SK-N-SH (cell line): ENCODE measurements around the gene IKBKE. TPM values are rescaled to one million over a fixed set of nuclear protein-coding genes. Genes with fewer than 3 reads are reported as not detected.

Experiments used
- CTCF ChIA-PET: fragments of 300-600, 350-600 bp; formaldehyde crosslinking; extraction: SDS; loops from one replicate; lab custom pipeline; 2021; lab: Yijun Ruan, JAX
- POLR2A ChIA-PET: fragments of 350-600 bp; sonication (Branson Sonifier 250); formaldehyde crosslinking; extraction: SDS; loops from one replicate; lab custom pipeline; 2020; ENCODE audit warnings: antibody characterized with exemption, inconsistent platforms; lab: Yijun Ruan, JAX
- DNase-seq: peaks from one replicate; pipeline ENCODE4 v3.0.0; 2012
- H2AFZ ChIP-seq: fragments of 200-600 bp; sonication (generic); 2 replicates; pipeline ENCODE4 v1.8.1; 2016; ENCODE audit warnings: antibody characterized with exemption, mild to moderate bottlenecking, low read depth
- H3F3A ChIP-seq: fragments of 200-600 bp; sonication (generic); replicated peaks from 2 replicates; pipeline ENCODE3; 2016; ENCODE audit warnings: antibody characterized with exemption, mild to moderate bottlenecking; ENCODE audit not compliant: insufficient read depth
- H3K27ac ChIP-seq, 2 experiments: fragments of 200-500 bp in 1 of 2; fragments of 200-600 bp in 1 of 2; sonication (Bioruptor generic) in 1 of 2; sonication (generic), shearing (Covaris generic) in 1 of 2; 2 replicates each; pipeline versions ENCODE4 v1.5.1 to v1.6.1; 2014 to 2016; ENCODE audit warnings: low read depth in 2 of 2, inconsistent platforms in 1 of 2, low read length in 1 of 2, mild to moderate bottlenecking in 1 of 2, mixed read lengths in 1 of 2
- H3K27me3 ChIP-seq: fragments of 200-600 bp; sonication (generic), shearing (Covaris generic); 2 replicates; pipeline ENCODE4 v1.6.1; 2016; ENCODE audit warnings: mixed run types; ENCODE audit not compliant: insufficient read depth
- H3K36me3 ChIP-seq, 2 experiments: fragments of 200-500 bp in 1 of 2; fragments of 200-600 bp in 1 of 2; sonication (Bioruptor generic) in 1 of 2; sonication (generic) in 1 of 2; replicated peaks in 1 of 2; 2 replicates each; pipeline versions ENCODE3 to v1.5.1; 2014 to 2016; ENCODE audit warnings: low read length in 1 of 2, mild to moderate bottlenecking in 1 of 2; ENCODE audit not compliant: insufficient read depth in 2 of 2, control insufficient read depth in 1 of 2
- H3K4me1 ChIP-seq, 2 experiments: fragments of 200-500 bp in 1 of 2; fragments of 200-600 bp in 1 of 2; sonication (Bioruptor generic) in 1 of 2; sonication (generic), shearing (Covaris generic) in 1 of 2; 2 replicates each; pipeline versions ENCODE4 v1.5.1 to v1.6.1; 2014 to 2016; ENCODE audit warnings: low read depth in 1 of 2, low read length in 1 of 2, mixed run types in 1 of 2; ENCODE audit not compliant: insufficient read depth in 2 of 2, control insufficient read depth in 1 of 2
- H3K4me2 ChIP-seq: fragments of 200-600 bp; sonication (generic), shearing (Covaris generic); 2 replicates; pipeline ENCODE4 v1.6.1; 2017; ENCODE audit warnings: mixed run types
- H3K4me3 ChIP-seq, 2 experiments: fragments of 200-500 bp in 1 of 2; fragments of 200-600 bp in 1 of 2; sonication (Bioruptor generic) in 1 of 2; sonication (generic), shearing (Covaris generic) in 1 of 2; 2 replicates each; pipeline versions ENCODE4 v1.5.1 to v1.8.1; 2014 to 2016; ENCODE audit warnings: low read depth in 2 of 2, inconsistent platforms in 1 of 2, low read length in 1 of 2, mild to moderate bottlenecking in 1 of 2, mixed read lengths in 1 of 2, moderate library complexity in 1 of 2
- H3K79me2 ChIP-seq: fragments of 200-600 bp; sonication (generic); 2 replicates; pipeline ENCODE4 v1.8.1; 2017; ENCODE audit warnings: mild to moderate bottlenecking; ENCODE audit not compliant: insufficient read depth
- H3K9ac ChIP-seq: fragments of 200-600 bp; sonication (generic); 2 replicates; pipeline ENCODE4 v1.6.1; 2017; ENCODE audit warnings: mixed run types
- H3K9me2 ChIP-seq: fragments of 200-600 bp; sonication (generic); 2 replicates; pipeline ENCODE4 v1.6.1; 2017; ENCODE audit warnings: mixed run types
- H3K9me3 ChIP-seq: fragments of 200-600 bp; sonication (generic); 2 replicates; pipeline ENCODE4 v1.6.1; 2017; ENCODE audit warnings: mixed run types, mild to moderate bottlenecking, moderate library complexity
- H4K20me1 ChIP-seq: fragments of 200-600 bp; sonication (generic); 2 replicates; pipeline ENCODE4 v1.6.1; 2017; ENCODE audit warnings: mild to moderate bottlenecking, mixed run types; ENCODE audit not compliant: insufficient read depth
- ELF1 ChIP-seq: IDR thresholded peaks from 2 replicates; pipeline ENCODE4 v1.4.0; 2012
- EP300 ChIP-seq, 2 experiments: IDR thresholded peaks; 2 replicates each; pipeline versions ENCODE4 v1.4.0 to v1.6.1; 2012; ENCODE audit warnings: borderline replicate concordance in 1 of 2, low read depth in 1 of 2, low read length in 1 of 2
- FOXJ3 ChIP-seq: sonication (generic); formaldehyde crosslinking; IDR thresholded peaks from 2 replicates; pipeline ENCODE4 v1.5.1; 2020; ENCODE audit warnings: mild to moderate bottlenecking, missing genetic modification reagents
- FOXM1 ChIP-seq: IDR thresholded peaks from 2 replicates; pipeline ENCODE4 v1.4.0; 2012; ENCODE audit warnings: low read depth, mild to moderate bottlenecking
- GABPA ChIP-seq: IDR thresholded peaks from 2 replicates; pipeline ENCODE4 v1.4.0; 2012; ENCODE audit warnings: low read depth, mild to moderate bottlenecking
- GATA2 ChIP-seq: sonication (generic); formaldehyde crosslinking; IDR thresholded peaks from 2 replicates; pipeline ENCODE4 v1.5.0; 2020; ENCODE audit warnings: mild to moderate bottlenecking, missing genetic modification reagents
- MEF2A ChIP-seq: IDR thresholded peaks from 2 replicates; pipeline ENCODE4 v1.4.0; 2012; ENCODE audit warnings: low read depth, borderline replicate concordance
- MXI1 ChIP-seq: IDR thresholded peaks from 2 replicates; pipeline ENCODE4 v1.6.1; 2012; ENCODE audit warnings: mild to moderate bottlenecking, low read depth, low read length, improper control_type of control experiment
- NFIC ChIP-seq: IDR thresholded peaks from 2 replicates; pipeline ENCODE4 v1.4.0; 2012; ENCODE audit warnings: borderline replicate concordance
- NRF1 ChIP-seq: IDR thresholded peaks from 2 replicates; pipeline ENCODE4 v1.6.1; 2012; ENCODE audit warnings: low read depth, mild to moderate bottlenecking, low read length
- PBX3 ChIP-seq: IDR thresholded peaks from 2 replicates; pipeline ENCODE4; 2012
- RAD21 ChIP-seq: IDR thresholded peaks from 2 replicates; pipeline ENCODE4 v1.6.1; 2012; ENCODE audit warnings: mild to moderate bottlenecking, low read length
- RCOR1 ChIP-seq: fragments of 150-350 bp; IDR thresholded peaks from 2 replicates; pipeline ENCODE4 v1.6.1; 2017; ENCODE audit warnings: antibody characterized with exemption, low read length
- RXRA ChIP-seq: IDR thresholded peaks from 2 replicates; pipeline ENCODE4 v1.4.0; 2012; ENCODE audit warnings: low read depth, mild to moderate bottlenecking, borderline replicate concordance
- SIN3A ChIP-seq: IDR thresholded peaks from 2 replicates; pipeline ENCODE4 v1.6.1; 2012; ENCODE audit warnings: low read depth, mild to moderate bottlenecking, low read length, moderate library complexity, borderline replicate concordance
- SMC3 ChIP-seq: IDR thresholded peaks from 2 replicates; pipeline ENCODE4 v1.6.1; 2012; ENCODE audit warnings: low read depth, low read length, improper control_type of control experiment
- TAF1 ChIP-seq: IDR thresholded peaks from 2 replicates; pipeline ENCODE4 v1.6.1; 2012; ENCODE audit warnings: low read depth, mild to moderate bottlenecking, low read length, moderate library complexity, borderline replicate concordance
- ZBTB33 ChIP-seq: IDR thresholded peaks from 2 replicates; pipeline ENCODE4 v1.4.0; 2012; ENCODE audit warnings: low read depth, borderline replicate concordance
- WGBS: methylation state at CpG from one replicate; pipeline ENCODE4 v1.1.6; 2017; ENCODE audit warnings: low lambda C conversion rate; 5-methylcytosine and 5-hydroxymethylcytosine counted together
- polyA plus RNA-seq, 3 experiments: library from polyadenylated mRNA; depleted of rRNA; stranded (reverse); fragments of >200 nt; gene quantifications; 2 replicates each; pipeline ENCODE4 v1.2.3, GENCODE V29; 2012
- TF ChIP-seq, protein P1 (sequence below): fragments of 150-350 bp; IDR thresholded peaks from 2 replicates; pipeline ENCODE4 v1.6.1; 2016; ENCODE audit warnings: mild to moderate bottlenecking, low read depth, low read length
- TF ChIP-seq, protein P2 (sequence below): fragments of 200-600 bp; sonication (generic); IDR thresholded peaks from 2 replicates; pipeline ENCODE4 v1.6.1; 2017; ENCODE audit warnings: antibody characterized with exemption, mild to moderate bottlenecking, moderate library complexity

IKBKE gene
- polyA plus RNA-seq, 1 of the 3 experiments (the other 2 are of a cell fraction), result 14.5 TPM

DNA sequence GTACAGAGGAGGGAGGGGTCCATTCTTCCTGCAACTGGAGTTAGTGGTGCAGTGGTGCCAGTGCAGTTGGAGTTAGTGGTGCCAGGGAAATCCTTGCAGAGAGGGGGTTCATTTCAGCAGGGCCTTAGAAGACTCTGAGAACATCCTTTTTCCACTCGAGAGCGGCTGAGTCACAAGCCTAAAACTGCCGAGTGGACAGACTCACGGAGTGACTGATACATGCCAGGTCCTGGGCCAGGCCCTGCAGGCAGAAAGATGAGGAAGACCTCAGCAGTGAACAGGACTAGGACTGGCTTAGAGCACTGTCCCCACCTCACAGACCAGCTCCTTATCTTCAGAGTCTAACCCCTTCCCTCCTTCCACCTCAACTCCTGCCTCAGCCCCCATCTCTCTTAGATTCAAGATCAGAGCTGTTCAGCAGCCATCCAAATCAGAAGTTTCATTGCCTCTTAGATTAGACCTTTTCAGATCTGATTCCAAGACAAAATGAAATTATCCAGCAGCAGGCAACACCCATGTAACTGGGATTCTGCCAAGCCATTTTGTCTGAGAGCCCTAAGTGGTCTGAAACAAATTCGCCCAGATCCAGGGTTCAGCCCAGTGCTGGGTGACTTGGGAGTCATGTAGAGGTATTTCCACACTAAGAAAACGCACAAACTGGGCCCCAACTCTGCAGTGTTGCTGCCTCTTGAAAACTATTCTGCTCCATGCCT, 12.7 kb upstream of the IKBKE start:
- 82% methylated on average over 4 of the region's 6 CpGs for WGBS
- peak; percentile 33 for DNase-seq
- Histone ChIP-seq H3K9me3 (no peaks in the 10 kb centered on the region), H3F3A (peaks cover 5% of the 10 kb centered on the region), H3K9me2 (no peaks in the 10 kb centered on the region), H2AFZ (no peak overlapping the region), H3K27ac (no peak overlapping the region), H3K27me3 (no peaks in the 10 kb centered on the region), H3K4me1 (peaks cover 22 to 33% of the 10 kb centered on the region in 2 experiments), H3K79me2 (no peaks in the 10 kb centered on the region), H3K4me3 (no peak overlapping the region), H4K20me1 (no peaks in the 10 kb centered on the region), H3K9ac (no peak overlapping the region), H3K36me3 (peaks cover 31 to 62% of the 10 kb centered on the region in 2 experiments), H3K4me2 (peak overlapping the region; percentile 12; the same call in 1 of the 2 replicates)
- TF ChIP-seq GATA2 (CRISPR knock-in tag) (peak; percentile 16; the same call in 1 of the 2 replicates), MXI1 (no peak)
- ChIA-PET POLR2A (no interaction called here), CTCF (interaction anchor here (0.8 to 7.0 kb wide), 5 partner anchors 12 to 206 kb away, joined by 3 to 92 read pairs (median 7); partner anchors contain the start of gene IKBKE)

- H3K4me1 ChIP-seq, result peaks cover 27 to 33% of the 10 kb centered on the region in 2 experiments
- no peak overlapping the region for H2AFZ ChIP-seq
- no peaks in the 10 kb centered on the region for H3K27me3 ChIP-seq
- 98% methylated on average over 4 of the region's 4 CpGs for WGBS
- no peak overlapping the region for H3K9ac ChIP-seq
- no peak for DNase-seq
- peaks cover 37 to 61% of the 10 kb centered on the region in 2 experiments for H3K36me3 ChIP-seq
- no peak overlapping the region for H3K27ac ChIP-seq
- no peaks in the 10 kb centered on the region for H3K79me2 ChIP-seq
- no peak overlapping the region for H3K4me2 ChIP-seq
- H3K9me3 ChIP-seq, result no peaks in the 10 kb centered on the region
- H4K20me1 ChIP-seq, result no peaks in the 10 kb centered on the region
- peaks cover 9% of the 10 kb centered on the region for H3F3A ChIP-seq
- ChIA-PET POLR2A (no interaction called here), CTCF (interaction anchor here (1.5 to 7.0 kb wide), 4 partner anchors 15 to 85 kb away, joined by 3 to 92 read pairs (median 12); no protein-coding TSS in a partner anchor)
- no peak overlapping the region for H3K4me3 ChIP-seq
- TF ChIP-seq SIN3A (no peak), PBX3 (no peak), TAF1 (no peak), EP300 (IDR thresholded peaks at IDR 0.05; ENCODE audit: borderline replicate concordance in 1 of 2, low read depth in 1 of 2, low read length in 1 of 2) (no peak), FOXJ3 (CRISPR knock-in tag) (no peak), SMC3 (no peak), ZBTB33 (no peak), RAD21 (no peak), NRF1 (no peak), FOXM1 (no peak), RXRA (no peak), RCOR1 (no peak), GATA2 (CRISPR knock-in tag) (no peak), MEF2A (no peak), GABPA (no peak), ELF1 (no peak), NFIC (no peak)
- TF ChIP-seq, protein P1, sequence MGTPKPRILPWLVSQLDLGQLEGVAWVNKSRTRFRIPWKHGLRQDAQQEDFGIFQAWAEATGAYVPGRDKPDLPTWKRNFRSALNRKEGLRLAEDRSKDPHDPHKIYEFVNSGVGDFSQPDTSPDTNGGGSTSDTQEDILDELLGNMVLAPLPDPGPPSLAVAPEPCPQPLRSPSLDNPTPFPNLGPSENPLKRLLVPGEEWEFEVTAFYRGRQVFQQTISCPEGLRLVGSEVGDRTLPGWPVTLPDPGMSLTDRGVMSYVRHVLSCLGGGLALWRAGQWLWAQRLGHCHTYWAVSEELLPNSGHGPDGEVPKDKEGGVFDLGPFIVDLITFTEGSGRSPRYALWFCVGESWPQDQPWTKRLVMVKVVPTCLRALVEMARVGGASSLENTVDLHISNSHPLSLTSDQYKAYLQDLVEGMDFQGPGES, result no peak
- TF ChIP-seq, protein P2, sequence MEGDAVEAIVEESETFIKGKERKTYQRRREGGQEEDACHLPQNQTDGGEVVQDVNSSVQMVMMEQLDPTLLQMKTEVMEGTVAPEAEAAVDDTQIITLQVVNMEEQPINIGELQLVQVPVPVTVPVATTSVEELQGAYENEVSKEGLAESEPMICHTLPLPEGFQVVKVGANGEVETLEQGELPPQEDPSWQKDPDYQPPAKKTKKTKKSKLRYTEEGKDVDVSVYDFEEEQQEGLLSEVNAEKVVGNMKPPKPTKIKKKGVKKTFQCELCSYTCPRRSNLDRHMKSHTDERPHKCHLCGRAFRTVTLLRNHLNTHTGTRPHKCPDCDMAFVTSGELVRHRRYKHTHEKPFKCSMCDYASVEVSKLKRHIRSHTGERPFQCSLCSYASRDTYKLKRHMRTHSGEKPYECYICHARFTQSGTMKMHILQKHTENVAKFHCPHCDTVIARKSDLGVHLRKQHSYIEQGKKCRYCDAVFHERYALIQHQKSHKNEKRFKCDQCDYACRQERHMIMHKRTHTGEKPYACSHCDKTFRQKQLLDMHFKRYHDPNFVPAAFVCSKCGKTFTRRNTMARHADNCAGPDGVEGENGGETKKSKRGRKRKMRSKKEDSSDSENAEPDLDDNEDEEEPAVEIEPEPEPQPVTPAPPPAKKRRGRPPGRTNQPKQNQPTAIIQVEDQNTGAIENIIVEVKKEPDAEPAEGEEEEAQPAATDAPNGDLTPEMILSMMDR, result no peak
- no peaks in the 10 kb centered on the region for H3K9me2 ChIP-seq
These were observed 10.6 kb upstream of the IKBKE start for GRCh38 chr1:206459703-206460102.
